ENCODE data around the gene RNU1-3.
"Not testable (repeated sequence)": the region's sequence is repeated elsewhere in the genome, so short reads cannot be mapped to it uniquely, and the experiment has no call there.

DNA sequence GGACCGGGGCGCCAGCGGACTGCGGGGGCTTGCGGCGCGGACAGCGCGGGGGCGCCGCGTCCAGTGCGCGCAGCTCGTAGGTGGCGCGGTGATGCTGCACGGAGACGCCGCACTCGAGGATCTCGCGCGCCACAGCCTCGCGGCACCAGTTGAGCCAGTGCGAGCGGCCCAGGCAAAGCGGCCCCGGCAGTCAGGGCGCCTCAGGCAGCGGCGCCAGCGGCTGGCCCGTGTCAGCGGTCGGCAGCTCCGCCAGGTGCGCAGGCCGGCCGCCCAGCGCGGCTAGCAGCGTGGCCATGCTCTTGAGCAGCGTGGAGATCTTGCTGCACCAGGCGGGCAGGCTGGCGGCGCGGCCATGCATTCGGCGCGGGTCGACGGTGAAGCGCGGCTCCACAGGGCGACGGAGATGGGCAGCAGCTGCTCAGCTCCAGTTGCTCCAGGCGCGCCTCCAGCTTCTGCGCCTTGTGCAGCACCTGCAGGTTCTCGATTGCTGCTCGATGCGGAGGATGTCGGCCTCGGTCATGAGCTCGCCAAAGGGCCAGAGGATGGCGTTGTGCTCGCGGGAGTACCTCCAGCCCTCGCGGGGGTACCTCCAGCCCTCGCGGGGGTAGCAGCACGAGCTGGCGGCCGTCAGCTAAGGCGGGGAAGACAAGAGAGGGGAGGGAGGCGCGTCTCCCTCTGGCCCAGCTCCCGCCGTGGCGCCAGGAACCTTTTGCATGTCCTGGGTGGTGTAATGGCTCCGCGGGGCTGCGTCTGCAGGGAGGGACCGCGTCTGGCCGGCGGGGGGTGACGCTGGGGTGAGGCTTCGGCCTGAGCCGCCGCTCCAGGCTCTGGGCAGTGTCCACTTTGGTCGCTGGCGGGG, 26.9 kb upstream of the RNU1-3 start:
- TF ChIP-seq, protein P1, sequence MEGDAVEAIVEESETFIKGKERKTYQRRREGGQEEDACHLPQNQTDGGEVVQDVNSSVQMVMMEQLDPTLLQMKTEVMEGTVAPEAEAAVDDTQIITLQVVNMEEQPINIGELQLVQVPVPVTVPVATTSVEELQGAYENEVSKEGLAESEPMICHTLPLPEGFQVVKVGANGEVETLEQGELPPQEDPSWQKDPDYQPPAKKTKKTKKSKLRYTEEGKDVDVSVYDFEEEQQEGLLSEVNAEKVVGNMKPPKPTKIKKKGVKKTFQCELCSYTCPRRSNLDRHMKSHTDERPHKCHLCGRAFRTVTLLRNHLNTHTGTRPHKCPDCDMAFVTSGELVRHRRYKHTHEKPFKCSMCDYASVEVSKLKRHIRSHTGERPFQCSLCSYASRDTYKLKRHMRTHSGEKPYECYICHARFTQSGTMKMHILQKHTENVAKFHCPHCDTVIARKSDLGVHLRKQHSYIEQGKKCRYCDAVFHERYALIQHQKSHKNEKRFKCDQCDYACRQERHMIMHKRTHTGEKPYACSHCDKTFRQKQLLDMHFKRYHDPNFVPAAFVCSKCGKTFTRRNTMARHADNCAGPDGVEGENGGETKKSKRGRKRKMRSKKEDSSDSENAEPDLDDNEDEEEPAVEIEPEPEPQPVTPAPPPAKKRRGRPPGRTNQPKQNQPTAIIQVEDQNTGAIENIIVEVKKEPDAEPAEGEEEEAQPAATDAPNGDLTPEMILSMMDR (IDR thresholded peaks at IDR 0.05), result not testable (repeated sequence)
- TF ChIP-seq POLR2A (IDR thresholded peaks at IDR 0.05), result not testable (repeated sequence)

Measured in lower leg skin (tissue), 3 donors.